Epithelial cell of prostate (primary cell): ENCODE results near the gene IGFN1.

Source experiments
- DNase-seq: peaks from one replicate; pipeline ENCODE4 v3.0.0-alpha.2; 2011; ENCODE audit warnings: low read depth, low spot score
- H3K27ac ChIP-seq: fragments of 450-650 bp; 2 replicates; pipeline ENCODE4 v1.5.1; 2017; ENCODE audit warnings: mild to moderate bottlenecking

IGFN1 gene

GRCh38 chr1:201259476-201260235, 69.0 kb downstream of the IGFN1 start:
- no peak for DNase-seq
- peak overlapping the region; percentile 96 for H3K27ac ChIP-seq

DNA sequence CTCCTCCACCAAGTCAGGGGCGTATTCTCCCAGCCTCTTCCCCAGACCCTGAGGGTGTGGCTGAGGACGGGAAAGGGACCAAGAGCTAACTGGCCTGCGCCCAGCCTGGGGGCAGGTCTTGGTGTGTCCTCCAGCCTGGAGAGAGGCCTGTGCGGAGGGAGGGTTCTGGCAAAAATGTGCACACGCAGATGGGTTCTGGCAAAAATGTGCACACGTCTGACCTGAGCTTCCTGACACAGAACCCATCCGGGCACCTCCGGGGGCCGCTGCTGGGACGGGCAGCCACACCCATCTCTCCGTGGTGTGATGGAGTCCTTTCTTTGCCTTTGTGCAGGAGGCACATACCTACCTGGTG, 69.6 kb downstream of the IGFN1 start:
- H3K27ac ChIP-seq = peak overlapping the region; percentile 96
- DNase-seq = no peak

- peak overlapping the region; percentile 96 for H3K27ac ChIP-seq
- DNase-seq = no peak
Measured at GRCh38 chr1:201260648-201261311, 70.2 kb downstream of the IGFN1 start.

GRCh38 chr1:201261771-201262547, 71.3 kb downstream of the IGFN1 start:
- H3K27ac ChIP-seq = peak overlapping the region; percentile 96
- DNase-seq = no peak

GRCh38 chr1:201262963-201263608, 72.5 kb downstream of the IGFN1 start:
- DNase-seq = no peak
- H3K27ac ChIP-seq = peak overlapping the region; percentile 96

DNA sequence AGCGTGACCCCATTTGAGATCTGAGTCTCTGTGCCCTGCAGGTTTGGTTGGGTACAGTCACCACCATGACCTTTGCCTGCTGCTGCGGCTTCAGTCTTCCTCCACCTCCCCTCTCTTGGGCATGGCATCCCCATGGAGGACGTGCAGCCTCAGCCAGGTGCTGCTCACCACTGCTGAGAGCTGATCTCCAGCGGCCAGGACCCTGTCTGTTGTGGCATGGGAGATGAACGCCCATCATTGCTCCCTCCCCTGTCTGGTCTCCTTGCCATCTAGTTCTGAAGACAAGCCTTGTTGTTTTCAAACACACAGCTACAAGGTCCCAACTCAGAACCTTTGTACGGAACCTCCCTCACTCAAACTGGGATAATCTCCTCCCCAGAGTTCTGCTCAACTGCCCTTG, 73.4 kb downstream of the IGFN1 start:
- DNase-seq = no peak

GRCh38 chr1:201264554-201264953, 73.9 kb downstream of the IGFN1 start:
- H3K27ac ChIP-seq = peak overlapping the region; percentile 99
- DNase-seq = no peak

More for the DNA sequence above, 73.4 kb downstream of the IGFN1 start:
- H3K27ac ChIP-seq = no peak overlapping the region

DNA sequence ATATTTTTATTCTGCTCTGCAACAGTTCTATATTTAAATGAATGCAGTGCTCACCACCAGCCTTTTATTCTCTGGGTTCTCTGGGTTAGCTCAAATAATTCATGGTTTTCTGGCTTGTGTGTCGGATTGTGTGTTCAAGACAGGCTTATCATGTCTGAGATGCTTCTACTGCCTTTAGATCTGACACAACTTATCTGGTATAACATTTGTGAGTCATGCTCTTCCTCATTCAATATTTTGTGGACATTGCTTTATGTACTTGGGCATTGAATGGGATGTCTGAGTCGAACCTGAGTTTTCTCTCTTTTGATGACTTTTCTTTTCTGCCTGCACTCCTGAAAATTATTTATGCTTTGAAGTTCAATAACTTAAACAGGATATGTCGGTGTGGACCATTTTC, 75.1 kb downstream of the IGFN1 start:
- DNase-seq = no peak
- H3K27ac ChIP-seq = peak overlapping the region; percentile 99

DNA sequence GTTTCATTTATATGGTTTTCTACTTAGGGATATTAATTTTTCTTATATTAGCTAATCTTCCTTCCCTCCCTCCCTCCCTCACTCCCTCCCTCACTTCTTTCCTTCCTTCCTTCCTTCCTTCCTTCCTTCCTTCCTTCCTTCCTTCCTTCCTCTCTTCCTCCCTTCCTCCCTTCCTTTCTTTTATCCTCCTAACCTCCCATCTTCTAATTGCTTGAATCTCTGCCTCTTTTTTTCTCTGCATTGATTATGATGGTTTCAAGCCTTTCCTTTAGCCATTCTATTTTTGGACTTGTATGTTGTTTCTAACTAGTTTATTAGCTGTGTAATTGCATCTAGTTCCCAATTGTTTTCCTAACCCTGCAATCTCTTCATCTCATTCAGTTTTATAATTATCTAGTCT, 75.7 kb downstream of the IGFN1 start:
- no peak for DNase-seq
- peak overlapping the region; percentile 99 for H3K27ac ChIP-seq

DNA sequence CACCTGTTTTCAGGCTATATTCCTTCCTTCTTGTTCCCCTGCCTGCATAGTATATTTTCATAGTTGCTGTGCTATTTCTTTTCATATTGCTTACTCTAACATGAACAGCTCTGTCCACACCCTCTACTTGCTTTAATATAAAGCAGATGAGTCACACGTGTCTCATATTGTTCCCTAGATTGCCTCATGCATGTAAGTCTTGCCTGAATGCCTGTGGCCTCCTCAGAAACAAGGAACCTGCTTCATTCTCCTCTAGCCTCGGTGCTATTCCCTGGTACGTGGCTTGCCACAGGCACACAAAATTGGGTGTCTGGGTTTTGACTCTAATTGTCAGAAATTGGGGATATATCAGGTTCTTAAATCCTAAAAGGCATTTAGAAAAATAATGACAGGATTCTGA, 76.2 kb downstream of the IGFN1 start:
- DNase-seq = peak; percentile 95
- H3K27ac ChIP-seq = peak overlapping the region; percentile 99

DNA sequence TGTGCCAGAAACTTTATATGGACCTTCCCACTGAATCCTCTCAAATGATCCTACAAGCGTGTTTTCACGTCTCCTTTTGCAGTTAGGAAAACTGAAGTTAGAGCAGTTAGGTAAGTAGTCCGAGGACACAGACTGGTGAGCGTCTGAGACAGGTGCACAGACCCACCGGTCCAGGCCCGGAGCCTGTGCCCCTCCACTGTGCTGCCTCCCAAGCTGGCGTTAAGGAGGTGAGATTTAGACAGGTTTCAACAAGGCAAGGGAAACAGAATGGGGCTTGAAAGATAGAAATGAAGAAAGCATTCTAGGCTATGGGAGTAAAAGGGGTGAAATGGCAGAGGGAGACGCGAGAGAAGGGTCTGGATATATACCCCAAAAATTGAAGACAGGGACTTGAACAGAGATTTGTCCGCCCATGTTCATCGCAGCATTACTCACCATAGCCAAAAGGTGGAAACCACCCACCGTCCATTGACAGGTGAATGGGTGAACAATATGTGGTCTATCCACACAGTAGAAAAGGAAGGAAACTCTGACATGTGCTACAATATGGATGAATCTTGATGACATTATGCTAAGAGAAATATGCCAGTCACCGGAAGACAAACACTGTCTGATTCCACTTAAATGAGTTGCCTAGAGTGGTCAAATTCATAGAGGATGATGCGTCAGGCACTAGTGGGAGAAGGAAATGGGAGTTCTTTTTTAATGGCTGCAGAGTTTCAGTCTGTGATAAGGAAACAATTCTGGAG, 77.0 kb downstream of the IGFN1 start:
- H3K27ac ChIP-seq = peak overlapping the region; percentile 99

GRCh38 chr1:201268604-201269151, 78.1 kb downstream of the IGFN1 start:
- peak overlapping the region; percentile 99 for H3K27ac ChIP-seq

More for the DNA sequence above, 77.0 kb downstream of the IGFN1 start:
- DNase-seq = peak; percentile 91

DNA sequence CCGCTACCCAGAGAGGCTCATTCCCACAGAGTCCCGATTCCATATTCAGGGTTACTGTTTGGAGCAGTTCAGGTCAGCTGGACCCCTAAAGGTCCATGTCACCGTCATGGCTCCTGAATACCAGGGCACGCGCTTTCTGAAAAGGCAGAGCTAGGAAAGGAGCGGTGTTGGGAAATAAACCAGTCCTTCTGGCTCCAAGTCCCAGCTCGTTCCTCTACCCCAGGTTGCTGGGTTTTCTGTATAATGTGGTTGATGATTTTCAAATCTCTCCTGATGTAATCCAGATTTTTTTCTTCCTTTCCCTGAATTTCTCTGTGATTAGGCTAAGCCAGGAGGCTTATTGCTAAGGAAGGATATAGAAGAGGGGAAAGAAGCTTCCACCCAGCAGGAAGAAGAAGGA, 78.7 kb downstream of the IGFN1 start:
- peak overlapping the region; percentile 99 for H3K27ac ChIP-seq
- DNase-seq = no peak

More at GRCh38 chr1:201268604-201269151, 78.1 kb downstream of the IGFN1 start:
- no peak for DNase-seq

GRCh38 chr1:201269900-201270410, 79.3 kb downstream of the IGFN1 start:
- DNase-seq = no peak
- no peak overlapping the region for H3K27ac ChIP-seq

DNA sequence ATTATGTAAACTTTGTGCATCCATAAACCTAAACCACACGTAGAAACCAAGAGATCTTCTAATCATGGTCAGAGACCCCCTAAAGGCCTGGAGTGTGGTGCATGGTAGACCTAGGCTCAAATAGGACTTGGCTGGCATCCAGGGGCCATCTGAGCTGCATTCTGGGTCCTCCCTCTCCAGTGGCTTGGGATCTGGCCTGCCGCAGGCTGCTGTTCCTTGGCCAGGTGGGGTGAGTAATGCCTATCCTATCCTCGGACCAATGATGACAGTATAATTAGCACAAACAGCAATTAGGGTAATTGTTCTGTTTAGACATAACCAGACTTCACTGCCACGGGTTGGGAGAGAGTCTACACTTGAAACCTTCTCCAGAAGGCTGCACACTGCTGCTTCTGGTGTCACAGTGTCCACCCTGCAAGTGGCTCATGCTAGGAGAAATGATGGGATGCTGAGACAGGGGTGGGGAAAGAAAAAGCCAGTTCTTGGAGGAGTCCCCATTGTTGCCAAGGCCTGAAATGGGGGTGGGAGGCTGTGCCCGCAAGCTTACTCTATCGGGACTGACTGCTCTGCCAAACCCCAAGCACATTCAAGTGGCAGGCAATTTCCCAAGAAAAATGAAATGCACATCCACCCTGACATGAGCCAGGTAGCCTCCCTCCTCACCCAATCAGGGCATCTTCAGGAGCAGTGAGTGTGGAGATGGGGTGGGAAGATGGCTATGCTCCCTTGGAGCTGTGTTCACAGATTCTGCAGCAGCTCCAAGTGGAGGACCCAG, 80.2 kb downstream of the IGFN1 start:
- no peak overlapping the region for H3K27ac ChIP-seq
- DNase-seq = no peak

GRCh38 chr1:201272799-201273198, 82.2 kb downstream of the IGFN1 start:
- H3K27ac ChIP-seq = no peak overlapping the region
- no peak for DNase-seq

- H3K27ac ChIP-seq = peak overlapping the region; percentile 82
- DNase-seq = no peak
Measured at GRCh38 chr1:201274616-201275252, 84.1 kb downstream of the IGFN1 start.

- peak overlapping the region; percentile 82 for H3K27ac ChIP-seq
- peak; percentile 97 for DNase-seq
Measured at GRCh38 chr1:201275253-201275666, 84.6 kb downstream of the IGFN1 start.
